GM21576 (cell line): ENCODE data around the gene PALM.

ENCODE experiments used
- ATAC-seq: cut with Tn5 transposase; IDR thresholded peaks from one replicate; pipeline ENCODE4 v1.9.1; 2021; ENCODE audit warnings: mild to moderate bottlenecking, moderate library complexity; ENCODE audit not compliant: unreplicated experiment

The PALM gene

GRCh38 chr19:778910-779653 is 70.3 kb downstream of the PALM start:
- ATAC-seq = no peak

- ATAC-seq = no peak
Observed at GRCh38 chr19:780935-781334, 72.2 kb downstream of the PALM start.

- ATAC-seq = no peak
Observed at GRCh38 chr19:781800-782184, 73.1 kb downstream of the PALM start.

GRCh38 chr19:782185-782877 is 73.6 kb downstream of the PALM start:
- no peak for ATAC-seq

- no peak for ATAC-seq
Observed at GRCh38 chr19:782878-783668, 74.3 kb downstream of the PALM start.

GRCh38 chr19:784541-784940 is 75.8 kb downstream of the PALM start:
- no peak for ATAC-seq

GRCh38 chr19:787536-787935 is 78.8 kb downstream of the PALM start:
- ATAC-seq = no peak

- ATAC-seq = no peak
Observed at GRCh38 chr19:788686-788982, 79.9 kb downstream of the PALM start.

- ATAC-seq = no peak
Observed at GRCh38 chr19:788983-789700, 80.4 kb downstream of the PALM start.

GRCh38 chr19:789701-790060 is 80.9 kb downstream of the PALM start:
- ATAC-seq = no peak

- no peak for ATAC-seq
Observed at GRCh38 chr19:791007-791566, 82.4 kb downstream of the PALM start.

GRCh38 chr19:791567-792305 is 83.0 kb downstream of the PALM start:
- no peak for ATAC-seq

- no peak for ATAC-seq
Observed at GRCh38 chr19:792306-792885, 83.7 kb downstream of the PALM start.

GRCh38 chr19:793806-794205 is 85.1 kb downstream of the PALM start:
- ATAC-seq = no peak

- ATAC-seq = no peak
Observed at GRCh38 chr19:795073-795611, 86.4 kb downstream of the PALM start.

- no peak for ATAC-seq
Observed at GRCh38 chr19:795691-796581, 87.2 kb downstream of the PALM start.

- peak; percentile 73 for ATAC-seq
Observed at GRCh38 chr19:796692-797527, 88.2 kb downstream of the PALM start, which contains the start of gene PTBP1. Gene PTBP1, plus strand, starts transcription at chr19:797452. Its CDS starts 46 bp downstream, at chr19:797498.
